GM21515 (cell line): ENCODE measurements around the gene TMEM129.

Experiments
- ATAC-seq: cut with Tn5 transposase; IDR thresholded peaks from one replicate; pipeline ENCODE4 v1.9.1; 2021; ENCODE audit not compliant: unreplicated experiment

The TMEM129 gene

DNA sequence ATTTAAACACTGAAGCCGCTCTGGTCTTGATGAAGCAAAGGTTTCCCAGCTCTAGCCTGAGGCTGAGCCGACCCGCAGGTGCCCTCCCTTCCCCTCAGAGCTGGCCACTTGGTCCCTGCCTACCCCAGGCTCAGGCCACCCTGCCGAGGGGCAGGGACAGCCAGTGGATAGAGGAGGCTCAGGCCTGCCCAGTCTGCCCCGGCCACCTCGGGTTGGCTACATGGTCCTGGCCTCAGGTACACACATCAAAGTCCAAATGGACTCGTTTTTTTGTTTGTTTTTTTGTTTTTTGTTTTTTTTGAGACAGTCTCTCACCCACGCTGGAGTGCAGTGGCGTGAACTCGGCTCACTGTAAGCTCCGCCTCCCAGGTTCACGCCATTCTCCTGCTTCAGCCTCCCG is 24.0 kb upstream of the TMEM129 start:
- no peak for ATAC-seq

DNA sequence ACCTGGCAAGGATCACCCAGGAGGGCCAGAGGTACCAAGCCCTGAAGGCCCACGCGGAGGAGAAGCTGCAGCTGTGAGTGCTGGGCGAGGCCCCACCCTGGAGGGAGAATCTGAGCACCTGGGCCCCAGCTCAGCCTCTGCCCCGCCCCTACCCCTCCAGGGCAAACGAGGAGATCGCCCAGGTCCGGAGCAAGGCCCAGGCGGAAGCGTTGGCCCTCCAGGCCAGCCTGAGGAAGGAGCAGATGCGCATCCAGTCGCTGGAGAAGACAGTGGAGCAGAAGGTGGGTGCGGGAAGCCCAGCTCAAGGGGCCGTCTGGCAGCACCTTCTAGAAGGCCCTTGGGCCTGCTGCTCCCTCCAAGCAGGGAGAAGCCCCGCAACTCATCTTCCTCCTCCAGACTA is 23.4 kb upstream of the TMEM129 start:
- ATAC-seq, result no peak

DNA sequence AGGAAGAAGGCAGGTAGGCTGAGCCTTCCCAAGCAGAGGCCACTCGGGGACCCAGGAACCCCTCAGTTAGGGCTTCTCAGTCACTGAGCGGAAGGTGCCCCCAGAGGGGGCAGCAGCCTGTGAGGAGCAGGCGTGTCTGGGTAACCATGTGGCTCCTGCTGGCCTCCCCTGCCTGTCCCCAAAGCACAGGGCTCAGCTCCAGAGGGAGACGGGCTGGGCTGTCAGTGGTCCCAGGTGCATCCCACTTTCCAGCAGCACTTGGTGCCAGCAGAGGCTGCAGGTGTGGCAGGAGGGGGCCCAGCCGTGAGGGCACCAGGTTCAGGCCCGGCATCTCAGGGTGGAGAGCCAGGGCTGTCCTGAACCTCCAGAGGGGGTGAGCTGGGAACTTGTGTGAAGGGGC is 22.9 kb upstream of the TMEM129 start:
- no peak for ATAC-seq

DNA sequence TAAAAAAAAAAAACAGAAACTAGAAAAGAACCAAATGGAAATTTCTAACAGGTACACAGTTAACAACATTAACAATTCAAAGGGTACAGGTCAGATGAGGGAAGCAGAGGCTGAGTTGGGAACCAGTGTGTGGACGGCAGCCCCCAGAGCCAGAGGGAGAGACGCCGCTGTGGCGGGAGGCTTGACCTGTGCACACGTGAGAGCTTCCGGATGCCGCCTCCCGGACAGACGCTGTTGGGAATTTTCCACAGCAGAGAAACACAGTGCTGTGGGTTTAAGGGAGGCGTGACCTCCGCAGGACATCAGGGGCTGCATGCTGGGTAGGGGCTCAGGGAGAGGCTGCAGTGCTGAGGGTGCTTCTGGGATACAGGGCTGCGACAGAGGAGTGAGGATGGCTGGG is 22.4 kb upstream of the TMEM129 start:
- no peak for ATAC-seq

DNA sequence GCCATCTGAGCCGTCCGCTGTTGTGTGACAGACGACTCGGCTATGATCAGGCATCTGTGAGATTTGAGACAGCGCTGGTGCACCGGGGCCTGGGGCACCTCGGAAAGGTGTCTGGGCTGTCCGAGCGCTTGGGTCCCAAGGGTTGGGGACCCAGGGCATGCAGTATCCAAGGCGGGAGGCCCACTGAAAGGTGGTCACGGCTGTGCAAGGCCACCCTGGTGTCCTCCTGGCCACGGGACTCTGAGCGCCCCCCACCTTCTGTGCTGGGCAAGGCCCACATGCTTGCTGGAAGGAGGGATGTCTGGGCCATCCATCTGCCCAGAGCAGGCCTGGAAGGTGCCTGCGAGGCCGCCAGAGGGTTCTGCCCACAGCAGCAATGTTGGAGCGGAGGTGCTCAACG is 20.1 kb upstream of the TMEM129 start:
- no peak for ATAC-seq

DNA sequence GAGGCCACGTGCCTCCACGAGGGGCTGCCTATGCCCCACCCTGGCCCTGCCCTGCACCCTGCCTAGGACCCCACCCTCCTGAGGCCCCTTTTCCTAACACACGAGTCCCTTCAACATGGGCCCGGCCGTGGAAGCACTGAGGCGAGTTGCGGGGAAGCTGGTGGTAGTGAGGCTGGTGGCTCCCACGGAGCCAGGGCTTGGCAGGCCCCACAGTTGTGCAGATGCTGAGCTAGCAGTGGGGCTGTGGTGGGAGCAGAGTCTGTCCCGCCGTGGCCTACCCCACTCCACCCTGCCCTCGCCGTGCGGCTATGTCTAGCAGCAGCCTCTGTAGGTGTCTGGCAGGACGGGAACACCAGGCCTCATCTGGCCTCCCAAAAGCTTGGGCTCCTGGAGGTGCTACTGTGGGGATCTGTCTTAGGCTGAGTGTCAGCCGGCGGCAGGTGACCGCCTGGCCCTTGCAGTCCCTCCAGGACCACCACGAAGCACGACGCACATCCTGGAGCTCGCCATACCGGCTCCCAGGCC is 19.0 kb upstream of the TMEM129 start:
- ATAC-seq, result no peak

DNA sequence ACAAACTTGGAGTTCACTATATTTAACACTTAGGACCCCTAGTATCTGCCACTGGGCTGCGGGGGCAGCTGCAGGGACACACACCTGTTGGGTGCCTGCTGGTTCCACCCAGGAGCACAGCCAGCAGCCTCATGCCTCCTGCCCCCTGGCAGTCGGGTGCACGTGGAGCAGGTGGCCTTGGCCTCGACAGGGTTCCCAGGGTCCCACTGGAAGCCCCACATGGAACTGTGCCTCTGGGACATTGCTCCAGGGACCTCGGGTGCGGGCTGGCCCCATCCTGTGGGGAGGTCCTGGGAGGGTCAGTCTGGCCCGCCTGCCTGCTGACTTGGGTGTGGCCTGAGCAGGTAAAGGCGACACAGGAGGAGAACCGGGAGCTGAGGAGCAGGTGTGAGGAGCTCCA is 18.2 kb upstream of the TMEM129 start:
- no peak for ATAC-seq

DNA sequence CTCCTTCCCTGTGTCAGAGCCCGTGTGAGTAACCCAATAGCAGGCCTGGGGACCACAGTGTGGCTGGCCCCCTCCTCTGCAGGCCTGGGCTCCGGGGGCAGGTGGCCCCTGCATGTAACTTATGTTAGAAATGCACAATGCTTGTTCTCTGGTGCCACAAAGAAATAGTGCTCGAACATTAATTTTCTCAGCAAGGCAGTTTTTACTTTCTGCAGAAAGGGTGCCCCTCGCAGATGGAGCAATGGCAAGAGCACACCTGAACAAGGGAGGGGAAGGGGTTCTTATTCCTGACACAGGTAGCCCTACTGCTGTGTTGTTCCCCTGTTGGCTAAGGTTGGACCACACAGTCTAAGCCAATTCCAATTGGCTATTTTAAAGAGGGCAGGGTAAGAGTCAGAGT is 17.3 kb upstream of the TMEM129 start:
- ATAC-seq, result no peak

DNA sequence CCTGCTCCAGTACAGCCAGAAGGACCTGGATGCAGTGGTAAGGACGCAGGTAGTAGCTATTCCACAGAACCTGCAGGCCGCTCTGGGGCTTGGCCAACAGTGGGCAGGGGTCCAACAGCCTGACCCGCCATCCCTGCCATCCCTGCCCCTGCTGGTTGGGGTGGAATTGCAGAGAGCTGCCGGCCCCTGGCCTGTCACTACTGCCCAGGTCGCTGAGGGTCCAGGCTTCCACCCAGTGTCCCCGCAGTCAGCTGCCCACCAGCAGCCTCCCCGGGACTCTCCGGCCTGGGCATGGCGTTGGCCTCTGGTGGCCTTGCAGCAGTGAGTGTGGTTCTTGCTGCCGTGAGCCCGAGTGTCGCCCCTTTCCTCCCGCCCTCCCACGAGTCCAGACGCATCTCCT is 16.5 kb upstream of the TMEM129 start:
- no peak for ATAC-seq

DNA sequence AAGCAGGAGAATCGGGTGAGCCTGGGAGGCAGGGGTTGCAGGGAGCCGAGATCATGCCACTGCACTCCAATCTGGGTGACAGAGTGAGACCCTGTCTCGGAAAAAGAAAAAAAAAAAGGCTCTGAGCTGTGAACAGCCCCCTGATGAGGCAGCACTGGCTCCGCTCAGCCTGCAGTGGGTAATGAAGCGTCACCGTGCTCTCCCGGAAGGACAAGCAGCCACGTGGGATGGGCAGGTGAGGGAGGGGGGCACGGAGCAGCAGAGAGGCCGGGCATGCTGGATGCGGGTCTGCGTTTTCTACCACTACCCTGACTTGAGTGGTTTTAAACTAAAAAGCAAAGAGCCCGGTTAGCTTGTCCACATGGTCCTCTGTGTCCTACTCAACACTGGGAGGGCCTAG is 15.7 kb upstream of the TMEM129 start:
- ATAC-seq, result no peak

DNA sequence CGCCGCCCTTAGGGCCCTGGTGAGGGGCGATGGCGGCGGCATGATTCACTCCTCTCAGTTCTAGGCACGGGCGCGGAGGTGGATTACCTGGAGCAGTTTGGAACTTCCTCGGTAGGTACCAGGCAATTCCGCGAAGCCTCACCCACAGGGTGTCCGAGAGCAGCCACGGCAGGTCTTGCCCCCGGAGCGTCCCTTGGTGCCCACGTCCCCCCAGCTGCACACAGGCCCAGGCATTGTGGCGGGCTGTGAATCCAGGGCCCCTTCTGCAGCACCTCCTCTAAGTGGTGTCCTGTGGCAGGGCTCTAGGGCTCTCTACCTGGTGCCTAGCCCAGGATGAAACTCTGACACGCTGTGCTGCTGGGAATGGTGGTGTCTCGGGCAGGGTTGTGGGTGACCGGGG is 14.1 kb upstream of the TMEM129 start:
- ATAC-seq, result no peak

DNA sequence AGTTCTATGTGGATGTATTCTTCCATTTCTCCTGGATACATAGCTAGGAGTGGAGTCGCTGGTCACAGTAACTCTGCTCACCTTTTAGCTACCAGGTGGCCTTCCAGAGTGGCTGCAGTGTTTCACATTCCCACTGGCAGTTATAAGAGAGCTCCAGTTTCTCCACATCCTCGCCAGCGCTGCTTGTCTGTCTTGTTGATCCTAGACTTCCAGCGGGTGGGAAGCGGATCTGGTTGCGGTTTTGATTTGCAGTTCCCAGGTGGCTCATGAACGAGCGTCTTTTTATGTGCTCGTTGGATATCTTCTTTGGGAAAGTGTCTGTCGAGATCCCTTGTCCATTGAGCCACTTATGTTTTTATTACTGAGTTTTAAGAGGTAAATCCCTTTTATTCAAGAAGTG is 11.8 kb upstream of the TMEM129 start:
- no peak for ATAC-seq

DNA sequence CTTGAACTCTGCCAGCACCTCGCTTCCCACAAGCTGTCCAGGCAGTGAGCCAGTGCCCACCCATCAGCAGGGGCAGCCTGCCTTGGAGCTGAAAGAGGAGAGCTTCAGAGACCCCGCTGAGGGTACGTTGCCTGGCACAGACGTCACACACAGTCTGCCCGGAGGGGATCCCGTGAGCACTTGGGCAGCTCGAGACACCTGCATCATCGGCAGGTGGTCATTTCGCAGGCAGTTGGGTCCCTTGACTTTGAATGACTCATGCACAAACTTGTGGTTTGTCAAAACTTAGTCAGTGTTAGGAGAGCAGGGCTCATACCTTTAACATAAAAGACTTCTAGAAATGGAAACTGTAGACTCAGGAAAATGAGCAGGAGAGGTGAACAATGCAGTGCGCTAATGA is 10.1 kb upstream of the TMEM129 start:
- ATAC-seq, result no peak

DNA sequence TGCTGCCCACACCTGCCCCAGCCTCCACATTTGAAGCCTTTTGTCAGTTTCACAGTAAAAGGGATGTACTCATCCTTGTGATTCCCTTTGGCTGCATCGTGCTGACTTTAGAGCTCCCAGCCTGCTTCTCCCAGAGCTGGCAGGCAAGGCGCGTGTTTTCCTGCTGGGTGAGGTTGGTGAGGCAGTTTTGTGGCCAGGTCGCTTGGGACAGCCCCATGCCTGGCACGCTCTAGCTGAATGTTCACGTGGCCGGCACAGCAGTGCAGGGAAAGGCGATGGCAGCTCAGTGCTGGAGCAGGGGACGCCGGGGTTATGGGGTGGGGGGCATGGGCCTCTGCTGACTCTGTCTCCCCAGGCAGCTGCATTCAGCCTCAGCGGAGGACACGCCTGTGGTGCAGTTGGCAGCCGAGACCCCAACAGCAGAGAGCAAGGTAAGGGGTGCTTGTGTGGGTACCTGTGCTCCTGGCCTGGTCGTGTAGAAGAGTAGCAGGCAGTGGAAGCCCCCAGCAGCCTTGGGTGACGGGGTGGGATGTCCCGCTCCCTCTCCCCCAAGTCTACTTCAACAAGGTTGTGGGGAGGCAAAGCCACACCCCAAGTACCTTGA is 9.5 kb upstream of the TMEM129 start:
- no peak for ATAC-seq

DNA sequence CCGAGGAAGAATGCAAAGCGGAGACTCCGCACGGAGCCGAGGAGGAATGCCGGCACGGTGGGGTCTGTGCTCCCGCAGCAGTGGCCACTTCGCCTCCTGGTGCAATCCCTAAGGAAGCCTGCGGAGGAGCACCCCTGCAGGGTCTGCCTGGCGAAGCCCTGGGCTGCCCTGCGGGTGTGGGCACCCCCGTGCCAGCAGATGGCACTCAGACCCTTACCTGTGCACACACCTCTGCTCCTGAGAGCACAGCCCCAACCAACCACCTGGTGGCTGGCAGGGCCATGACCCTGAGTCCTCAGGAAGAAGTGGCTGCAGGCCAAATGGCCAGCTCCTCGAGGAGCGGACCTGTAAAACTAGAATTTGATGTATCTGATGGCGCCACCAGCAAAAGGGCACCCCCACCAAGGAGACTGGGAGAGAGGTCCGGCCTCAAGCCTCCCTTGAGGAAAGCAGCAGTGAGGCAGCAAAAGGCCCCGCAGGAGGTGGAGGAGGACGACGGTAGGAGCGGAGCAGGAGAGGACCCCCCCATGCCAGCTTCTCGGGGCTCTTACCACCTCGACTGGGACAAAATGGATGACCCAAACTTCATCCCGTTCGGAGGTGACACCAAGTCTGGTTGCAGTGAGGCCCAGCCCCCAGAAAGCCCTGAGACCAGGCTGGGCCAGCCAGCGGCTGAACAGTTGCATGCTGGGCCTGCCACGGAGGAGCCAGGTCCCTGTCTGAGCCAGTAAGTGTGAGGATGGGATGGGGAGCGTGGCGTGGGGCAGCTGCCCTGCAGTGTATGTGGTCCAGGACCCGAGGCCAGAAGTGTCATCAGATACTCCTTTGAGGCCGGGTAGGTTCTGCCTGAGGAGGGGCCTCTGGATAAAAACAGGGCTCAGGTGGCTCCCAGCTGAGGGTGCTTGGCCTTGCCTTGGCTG is 7.2 kb upstream of the TMEM129 start:
- ATAC-seq, result no peak

DNA sequence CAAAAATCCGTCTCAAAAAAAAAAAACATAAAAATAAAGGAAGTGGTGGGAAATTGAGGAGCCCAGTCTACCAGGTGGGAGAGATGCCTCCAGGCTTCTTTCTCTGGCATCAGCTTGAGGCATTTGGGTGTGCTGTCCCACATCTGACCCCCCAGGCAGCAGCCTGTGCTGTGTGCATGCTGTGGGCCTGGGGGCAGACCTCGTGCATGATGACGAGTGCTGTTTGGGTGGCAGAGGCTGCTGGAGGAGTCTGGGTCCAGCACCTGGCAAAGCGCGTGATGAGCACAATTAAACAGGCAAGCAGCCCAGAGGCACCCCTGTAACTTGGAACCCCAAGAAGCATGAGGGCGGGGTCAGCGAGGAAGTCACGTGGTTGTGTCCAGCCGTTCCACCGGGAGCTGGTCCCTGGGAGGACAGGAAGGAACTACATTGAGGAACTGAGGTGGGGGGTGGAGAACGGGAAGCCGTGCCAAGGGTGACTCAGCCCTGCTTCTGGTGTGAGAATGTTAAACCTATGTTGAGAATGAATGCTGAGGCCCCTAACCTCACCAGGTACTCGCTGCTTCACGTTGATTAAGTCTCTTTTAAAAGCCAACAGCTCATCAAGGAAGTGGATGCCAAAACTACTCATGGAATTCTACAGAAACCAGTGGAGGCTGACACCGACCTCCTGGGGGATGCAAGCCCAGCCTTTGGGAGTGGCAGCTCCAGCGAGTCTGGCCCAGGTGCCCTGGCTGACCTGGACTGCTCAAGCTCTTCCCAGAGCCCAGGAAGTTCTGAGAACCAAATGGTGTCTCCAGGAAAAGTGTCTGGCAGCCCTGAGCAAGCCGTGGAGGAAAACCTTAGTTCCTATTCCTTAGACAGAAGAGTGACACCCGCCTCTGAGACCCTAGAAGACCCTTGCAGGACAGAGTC is 6.3 kb upstream of the TMEM129 start:
- no peak for ATAC-seq

DNA sequence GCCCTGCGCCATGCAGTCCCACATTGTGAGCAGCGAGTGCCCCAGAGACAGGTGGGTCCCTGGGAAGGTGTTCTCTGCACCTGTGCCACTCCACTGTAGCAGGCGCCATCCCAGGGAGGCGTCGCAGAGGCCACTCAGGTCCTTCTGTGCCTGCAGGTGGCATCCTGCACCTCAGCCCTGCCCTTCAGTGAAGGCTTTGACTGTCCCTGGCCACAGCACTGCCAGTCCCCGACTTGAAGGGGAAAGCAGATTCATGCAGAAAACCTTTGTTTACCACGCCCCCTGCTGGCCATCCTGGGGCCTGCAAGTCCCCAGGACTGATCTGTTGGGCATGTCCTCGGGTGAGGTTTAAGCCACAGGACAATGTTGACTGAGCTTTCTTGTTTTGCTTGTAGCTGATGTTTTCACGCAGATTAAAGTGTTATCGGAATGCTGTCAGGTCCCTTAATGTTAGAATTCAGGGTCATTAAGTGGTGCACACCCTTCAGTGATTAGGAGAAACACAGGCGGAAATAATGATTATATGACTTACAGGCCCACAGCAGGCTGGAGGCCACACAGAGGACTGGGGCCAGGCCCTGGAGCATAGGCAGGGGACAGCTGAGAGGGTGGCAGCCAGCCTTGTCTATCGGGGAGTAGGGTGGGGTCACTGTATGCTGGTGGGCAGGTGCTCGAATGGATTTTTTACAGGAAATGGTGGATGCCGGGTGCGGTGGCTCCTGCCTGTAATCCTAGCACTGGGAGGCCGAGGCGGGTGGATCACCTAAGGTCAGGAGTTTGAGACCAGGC is 5.2 kb upstream of the TMEM129 start:
- no peak for ATAC-seq

DNA sequence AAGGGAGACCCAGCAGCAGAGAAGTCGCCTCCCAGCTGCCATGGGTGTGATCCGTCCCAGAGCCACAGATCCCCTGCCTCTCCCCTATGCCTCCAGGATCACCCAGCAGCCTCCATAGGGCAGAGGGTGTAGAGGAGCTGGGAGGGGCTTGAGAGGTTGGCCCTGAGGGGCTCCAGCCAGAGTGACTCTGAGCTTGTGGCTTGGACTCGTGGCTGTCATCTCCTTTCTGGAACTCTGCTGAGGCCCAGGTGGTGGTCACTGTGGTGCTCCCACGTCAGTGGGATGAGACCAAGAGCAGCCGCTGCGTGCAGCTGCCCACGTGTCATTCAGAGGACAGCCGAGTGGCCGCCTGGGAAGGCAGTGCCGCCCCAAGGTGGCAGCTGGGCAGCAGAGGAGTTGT is 4.4 kb upstream of the TMEM129 start:
- ATAC-seq, result no peak

DNA sequence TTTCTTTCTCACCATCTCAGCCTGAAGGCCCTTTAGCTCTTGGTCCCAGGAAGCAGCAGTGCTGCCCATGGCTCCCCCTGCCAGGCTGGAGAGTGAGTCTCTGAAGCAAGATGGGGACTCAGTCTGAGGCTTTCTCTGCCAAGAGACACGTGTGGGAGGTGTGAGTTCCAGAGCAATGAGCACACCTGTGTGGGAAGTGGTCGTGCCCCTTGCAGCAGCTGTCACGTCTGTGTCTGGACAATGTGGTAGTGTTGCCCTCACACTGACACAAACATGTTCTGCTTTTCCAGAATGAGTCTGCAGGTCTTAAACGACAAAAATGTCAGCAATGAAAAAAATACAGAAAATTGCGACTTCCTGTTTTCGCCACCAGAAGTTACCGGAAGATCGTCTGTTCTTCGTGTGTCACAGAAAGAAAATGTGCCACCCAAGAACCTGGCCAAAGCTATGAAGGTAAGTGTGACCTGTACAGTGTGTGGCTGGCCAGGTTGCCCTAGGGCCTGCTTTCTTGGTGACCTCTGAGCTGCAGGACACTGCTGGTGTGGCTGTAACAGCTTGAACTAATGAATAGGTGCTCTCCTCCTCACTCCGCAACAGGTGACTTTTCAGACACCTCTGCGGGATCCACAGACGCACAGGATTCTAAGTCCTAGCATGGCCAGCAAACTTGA is 2.1 kb upstream of the TMEM129 start:
- no peak for ATAC-seq

DNA sequence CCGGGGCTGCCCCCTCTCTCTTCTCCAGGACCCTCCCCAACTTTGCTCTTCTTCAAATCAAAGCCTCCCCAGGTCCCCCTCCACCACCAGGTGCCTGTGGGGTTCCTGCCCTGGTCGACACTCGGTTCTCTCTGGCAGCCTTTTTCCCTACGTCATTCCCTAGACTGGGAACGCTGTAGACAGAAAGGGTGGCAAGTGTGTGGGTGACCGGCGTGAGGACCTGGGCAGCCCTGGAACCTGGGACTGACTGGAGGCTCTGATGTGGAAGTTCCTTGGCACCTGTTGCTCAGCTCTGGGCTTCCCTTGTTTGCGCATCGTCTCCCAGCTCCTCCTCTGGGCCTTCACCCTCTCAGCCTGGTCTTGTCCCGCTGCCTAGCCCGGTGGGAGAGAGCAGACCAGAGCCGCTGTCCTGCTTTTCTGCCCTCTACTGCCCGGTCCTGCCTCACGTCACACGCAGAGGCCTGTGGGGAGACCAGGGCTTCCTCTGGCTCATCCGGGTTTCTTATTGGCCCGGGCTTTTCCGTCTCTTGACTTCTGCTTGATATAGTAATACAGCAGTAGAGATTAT is 1.5 kb upstream of the TMEM129 start:
- no peak for ATAC-seq
